ENCODE measurements around the gene STK33. TPM values are rescaled to one million over a fixed set of nuclear protein-coding genes. Genes with fewer than 3 reads are reported as not detected.

The STK33 gene
- total RNA-seq, 1 experiment from 2014 or later, result 6.6 TPM

DNA sequence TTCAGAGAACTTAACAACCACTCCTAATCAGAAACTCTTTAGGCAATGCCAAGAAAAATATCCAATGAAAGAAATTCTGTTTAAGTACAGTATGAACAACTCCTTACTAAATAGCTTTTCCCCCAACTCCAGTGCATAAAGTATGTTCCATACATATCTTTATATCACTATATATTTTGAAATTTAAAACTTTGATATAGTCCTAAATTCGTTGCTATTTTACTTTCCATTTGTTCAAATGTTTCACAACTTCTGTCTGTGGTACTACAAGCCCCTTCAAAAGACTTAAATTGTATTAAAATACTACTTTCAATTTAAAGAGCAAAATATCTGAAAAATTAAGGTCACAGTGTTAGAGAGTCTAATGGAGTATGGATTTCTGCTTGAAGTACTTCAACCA lies 52.6 kb downstream of the STK33 start:
- no peak overlapping the region for H3K27ac ChIP-seq
- no peaks in the 10 kb centered on the region; the same call in 1 of the 2 replicates for H3K9me3 ChIP-seq (replicated peaks)
- no peaks in the 10 kb centered on the region for H3K36me3 ChIP-seq
- no peaks in the 10 kb centered on the region for H3K4me1 ChIP-seq
- no peak overlapping the region for H3K4me3 ChIP-seq
- H3K27me3 ChIP-seq, result no peaks in the 10 kb centered on the region
- DNase-seq, result no peak

DNA sequence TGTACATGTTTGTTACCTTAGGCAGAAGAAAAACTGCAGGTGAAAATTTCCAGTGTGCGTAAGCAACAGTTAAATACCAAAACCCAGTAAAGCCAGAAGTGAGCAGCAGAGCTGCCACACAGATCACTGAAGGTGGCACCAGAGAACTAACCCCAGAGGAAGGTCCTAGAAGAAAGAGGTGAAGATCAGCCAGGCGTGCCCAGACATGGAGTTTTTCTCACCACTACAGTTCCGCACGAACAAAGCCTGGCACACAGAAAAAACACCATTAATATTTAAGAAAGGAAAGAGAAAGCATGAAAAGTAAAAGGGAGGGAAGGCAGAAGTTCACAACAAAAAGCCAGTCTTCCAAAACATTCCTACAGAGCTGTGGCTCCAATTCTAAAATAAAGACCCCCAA lies 60.7 kb downstream of the STK33 start:
- DNase-seq, result peak in 1 of 2 experiments; percentile 4
- Histone ChIP-seq H3K4me3 (no peak overlapping the region), H3K27me3 (no peaks in the 10 kb centered on the region), H3K4me1 (peaks cover 28% of the 10 kb centered on the region), H3K36me3 (no peaks in the 10 kb centered on the region), H3K9me3 (replicated peaks) (no peaks in the 10 kb centered on the region), H3K27ac (no peak overlapping the region)

DNA sequence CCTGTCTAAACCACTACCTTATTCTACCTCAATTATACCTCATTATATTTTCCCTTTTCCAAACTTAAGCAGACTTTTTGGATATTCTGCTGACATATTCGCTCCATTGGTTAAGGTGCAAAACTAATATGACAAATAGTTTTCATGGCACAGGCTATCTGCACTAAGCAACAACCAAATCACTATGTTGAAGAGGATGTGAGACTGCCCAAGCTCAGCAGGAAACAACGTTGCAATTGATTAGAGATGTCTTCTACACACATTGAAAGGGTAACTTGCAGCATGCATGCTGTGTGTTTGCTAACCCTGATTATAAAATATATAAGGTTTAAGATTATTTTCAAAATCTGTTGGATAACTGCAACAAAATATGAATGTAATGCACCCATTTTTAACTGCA lies 61.6 kb downstream of the STK33 start:
- H3K4me1 ChIP-seq, result peaks cover 28% of the 10 kb centered on the region
- no peak overlapping the region for H3K4me3 ChIP-seq
- no peak overlapping the region; the same call in 1 of the 2 replicates for H3K27ac ChIP-seq
- no peaks in the 10 kb centered on the region for H3K36me3 ChIP-seq
- no peak for DNase-seq
- no peaks in the 10 kb centered on the region for H3K27me3 ChIP-seq
- no peaks in the 10 kb centered on the region for H3K9me3 ChIP-seq (replicated peaks)

DNA sequence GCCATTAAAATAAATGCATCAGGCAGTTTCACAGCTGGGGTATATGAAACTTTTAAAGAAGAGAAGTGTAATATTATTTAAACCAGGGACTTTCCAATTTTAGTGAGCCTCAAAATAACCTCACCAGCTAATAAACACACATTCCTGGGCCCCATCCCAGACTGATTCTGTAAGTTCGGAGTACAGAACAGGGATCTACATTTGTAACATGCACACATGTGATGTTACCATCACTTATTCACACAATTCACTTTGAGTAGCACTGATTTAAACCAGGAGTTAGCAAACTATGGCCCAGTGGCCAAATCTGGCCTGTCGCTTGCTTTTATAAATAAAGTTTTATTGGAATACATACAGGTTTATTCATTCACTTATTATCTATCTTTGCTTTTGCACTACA lies 62.0 kb downstream of the STK33 start:
- Histone ChIP-seq H3K9me3 (replicated peaks) (no peaks in the 10 kb centered on the region), H3K4me1 (peaks cover 28% of the 10 kb centered on the region)

DNA sequence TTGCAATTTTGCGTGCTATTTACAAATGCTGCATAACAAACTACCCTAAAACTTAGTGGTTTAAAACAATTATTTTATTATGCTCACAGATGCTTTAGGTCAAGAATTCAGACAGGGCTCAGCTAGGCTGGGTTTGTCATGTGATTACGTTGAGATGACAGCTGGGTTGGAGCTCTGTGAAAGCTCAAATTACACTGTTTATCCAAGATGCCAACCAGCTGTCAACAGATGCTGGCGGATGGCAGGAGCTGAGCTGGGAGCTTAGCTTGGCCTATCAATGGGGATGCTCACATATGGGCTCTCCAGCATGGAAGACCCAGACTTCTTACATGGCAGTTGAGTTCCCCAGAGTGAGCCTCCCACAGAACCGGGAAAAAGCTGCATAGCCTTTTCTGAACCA lies 62.7 kb downstream of the STK33 start:
- DNase-seq, result peak; percentile 93 to 96

More for the DNA sequence above, 62.0 kb downstream of the STK33 start:
- no peaks in the 10 kb centered on the region for H3K27me3 ChIP-seq
- H3K4me3 ChIP-seq, result no peak overlapping the region
- H3K36me3 ChIP-seq, result no peaks in the 10 kb centered on the region
- no peak for DNase-seq
- H3K27ac ChIP-seq, result peak overlapping the region; percentile 85

DNA sequence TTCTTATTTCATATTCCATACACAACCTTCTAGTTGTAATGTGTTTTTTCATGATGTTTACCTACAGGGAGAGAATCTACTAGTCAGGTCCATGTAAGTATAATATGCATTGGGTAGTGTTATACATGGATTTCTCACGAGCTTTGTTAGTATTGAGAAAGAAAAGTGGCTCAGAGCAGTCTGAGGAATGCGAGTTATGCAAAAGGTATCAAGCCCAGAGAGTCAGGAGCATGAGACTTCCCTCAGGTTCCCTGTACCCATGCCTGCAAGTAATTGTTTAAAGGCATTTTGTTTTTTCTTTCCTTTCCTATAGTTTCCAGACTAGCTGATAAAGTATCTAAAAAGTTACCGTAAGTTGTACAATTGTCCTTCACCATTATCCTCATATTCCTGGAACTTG lies 66.1 kb downstream of the STK33 start:
- H3K27me3 ChIP-seq, result no peaks in the 10 kb centered on the region
- peaks cover 28% of the 10 kb centered on the region for H3K4me1 ChIP-seq
- H3K36me3 ChIP-seq, result no peaks in the 10 kb centered on the region; the same call in 1 of the 2 replicates
- H3K4me3 ChIP-seq, result no peak overlapping the region
- H3K9me3 ChIP-seq (replicated peaks), result no peaks in the 10 kb centered on the region
- no peak overlapping the region for H3K27ac ChIP-seq
- DNase-seq, result no peak

More for the DNA sequence above, 62.7 kb downstream of the STK33 start:
- H3K4me3 ChIP-seq, result peak overlapping the region; percentile 23
- H3K27me3 ChIP-seq, result no peaks in the 10 kb centered on the region
- peak overlapping the region; percentile 85 for H3K27ac ChIP-seq
- no peaks in the 10 kb centered on the region for H3K9me3 ChIP-seq (replicated peaks)
- H3K36me3 ChIP-seq, result no peaks in the 10 kb centered on the region
- H3K4me1 ChIP-seq, result peaks cover 28% of the 10 kb centered on the region

DNA sequence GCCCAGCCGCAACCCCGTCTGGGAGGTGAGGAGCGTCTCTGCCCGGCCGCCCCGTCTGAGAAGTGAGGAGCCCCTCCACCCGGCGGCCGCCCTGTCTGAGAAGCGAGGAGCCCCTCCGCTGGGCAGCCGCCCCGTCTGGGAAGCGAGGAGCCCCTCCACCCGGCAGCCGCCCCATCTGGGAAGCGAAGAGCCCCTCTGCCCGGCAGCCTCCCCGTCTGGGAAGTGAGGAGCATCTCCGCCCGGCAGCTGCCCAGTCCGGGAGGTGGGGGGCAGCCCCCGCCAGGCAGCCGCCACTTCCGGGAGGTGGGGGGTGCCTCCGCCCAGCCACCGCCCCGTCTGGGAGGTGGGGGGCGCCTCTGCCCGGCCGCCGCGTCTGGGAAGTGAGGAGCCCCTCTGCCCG lies 70.6 kb downstream of the STK33 start:
- Histone ChIP-seq H3K4me3 (no peak overlapping the region), H3K27ac (no peak overlapping the region), H3K9me3 (replicated peaks) (peaks cover 5% of the 10 kb centered on the region; the same call in 1 of the 2 replicates), H3K36me3 (no peaks in the 10 kb centered on the region; the same call in 1 of the 2 replicates), H3K4me1 (no peaks in the 10 kb centered on the region), H3K27me3 (no peaks in the 10 kb centered on the region)
- no peak for DNase-seq

DNA sequence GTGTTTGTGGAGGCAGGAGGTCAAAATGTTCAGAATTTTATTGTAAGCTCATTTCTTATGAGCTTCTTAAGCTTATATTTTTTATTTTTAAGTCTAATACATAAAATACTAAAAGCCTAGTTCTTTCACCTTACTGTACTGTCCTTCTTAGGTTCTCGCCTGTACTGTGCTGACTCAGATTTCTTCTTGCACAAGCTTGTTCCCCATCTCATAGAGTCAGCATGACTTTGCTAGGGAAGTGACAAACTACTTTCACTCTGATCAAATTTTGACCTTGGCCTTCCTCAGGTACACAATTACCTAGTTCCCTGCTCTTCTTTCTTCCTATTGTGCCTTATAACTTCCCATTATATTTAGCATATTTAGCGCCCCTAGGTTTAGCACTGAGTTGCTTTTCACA lies 81.5 kb downstream of the STK33 start:
- Histone ChIP-seq H3K4me1 (no peaks in the 10 kb centered on the region), H3K36me3 (no peaks in the 10 kb centered on the region), H3K27me3 (no peaks in the 10 kb centered on the region), H3K27ac (no peak overlapping the region), H3K9me3 (replicated peaks) (no peaks in the 10 kb centered on the region; the same call in 1 of the 2 replicates), H3K4me3 (no peak overlapping the region)
- no peak for DNase-seq

DNA sequence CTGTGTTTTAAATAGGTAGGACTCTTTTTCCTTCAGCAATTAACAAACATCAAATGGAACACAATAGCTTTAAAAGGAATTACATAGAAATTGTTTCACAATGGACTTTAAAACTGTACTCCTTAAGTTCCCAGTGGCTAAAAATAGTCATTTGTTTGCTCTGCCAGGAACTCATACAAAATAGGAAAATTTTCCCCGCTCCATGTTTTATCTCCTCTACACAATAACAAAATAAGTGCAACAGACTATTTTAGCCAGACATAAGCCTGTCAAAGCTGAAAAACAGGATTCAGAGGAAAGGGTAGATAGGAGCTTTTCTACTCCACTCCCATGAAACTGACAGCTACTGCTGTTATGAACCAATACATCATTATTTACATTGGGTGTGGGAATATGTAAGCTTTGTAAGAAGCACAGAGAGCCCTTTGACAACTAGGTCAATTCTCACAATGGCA lies 90.1 kb downstream of the STK33 start:
- Histone ChIP-seq H3K36me3 (no peaks in the 10 kb centered on the region), H3K27me3 (no peaks in the 10 kb centered on the region), H3K27ac (no peak overlapping the region), H3K4me3 (no peak overlapping the region), H3K4me1 (peaks cover 2% of the 10 kb centered on the region; the same call in 1 of the 2 replicates), H3K9me3 (replicated peaks) (no peaks in the 10 kb centered on the region; the same call in 1 of the 2 replicates)
- DNase-seq, result peak in 1 of 2 experiments; percentile 8

DNA sequence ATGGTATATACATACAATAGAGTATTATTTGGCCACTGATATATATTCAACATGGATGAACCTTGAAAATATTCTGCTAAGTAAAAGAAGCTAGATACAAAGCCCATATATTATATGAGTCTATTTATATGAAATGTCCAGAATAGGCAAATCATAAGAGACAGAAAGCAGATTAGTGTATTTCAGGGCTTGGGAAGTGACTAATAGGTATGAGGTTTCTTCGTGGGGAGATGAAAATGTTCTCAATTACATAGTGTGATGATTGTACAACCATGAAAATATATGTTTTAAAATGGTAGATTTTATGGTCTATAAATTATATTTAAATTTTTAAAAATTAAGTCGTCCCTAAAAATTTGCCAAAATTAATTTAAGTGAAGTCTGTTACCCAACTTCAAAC lies 92.2 kb downstream of the STK33 start:
- no peak overlapping the region for H3K27ac ChIP-seq

DNA sequence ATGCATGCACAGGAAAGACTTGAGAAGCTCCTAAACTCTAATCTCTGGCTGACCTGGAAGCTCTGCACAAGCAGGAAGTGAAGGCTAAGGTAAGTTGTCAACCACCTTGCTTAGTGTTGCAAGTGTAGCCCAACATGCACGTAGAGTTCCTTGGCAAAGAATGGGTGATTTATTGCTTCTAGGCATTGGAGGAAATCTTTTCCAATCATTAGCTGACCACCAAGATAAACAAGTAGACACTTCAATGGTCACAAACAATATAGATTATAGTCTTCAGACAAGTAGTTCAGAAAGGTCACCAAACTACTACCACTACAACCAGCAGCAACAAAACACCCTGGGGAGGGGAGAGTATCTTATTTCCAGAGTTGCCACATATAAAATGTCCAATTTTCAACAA lies 105.6 kb downstream of the STK33 start:
- H3K9me3 ChIP-seq (replicated peaks), result peaks cover 4% of the 10 kb centered on the region; the same call in 1 of the 2 replicates
- DNase-seq, result no peak
- no peaks in the 10 kb centered on the region for H3K27me3 ChIP-seq
- H3K4me3 ChIP-seq, result no peak overlapping the region
- no peaks in the 10 kb centered on the region for H3K36me3 ChIP-seq
- H3K27ac ChIP-seq, result no peak overlapping the region
- no peaks in the 10 kb centered on the region for H3K4me1 ChIP-seq

More for the DNA sequence above, 92.2 kb downstream of the STK33 start:
- no peaks in the 10 kb centered on the region for H3K36me3 ChIP-seq
- DNase-seq, result no peak
- H3K27me3 ChIP-seq, result no peaks in the 10 kb centered on the region
- peaks cover 2% of the 10 kb centered on the region; the same call in 1 of the 2 replicates for H3K4me1 ChIP-seq
- no peaks in the 10 kb centered on the region; the same call in 1 of the 2 replicates for H3K9me3 ChIP-seq (replicated peaks)
- no peak overlapping the region for H3K4me3 ChIP-seq

DNA sequence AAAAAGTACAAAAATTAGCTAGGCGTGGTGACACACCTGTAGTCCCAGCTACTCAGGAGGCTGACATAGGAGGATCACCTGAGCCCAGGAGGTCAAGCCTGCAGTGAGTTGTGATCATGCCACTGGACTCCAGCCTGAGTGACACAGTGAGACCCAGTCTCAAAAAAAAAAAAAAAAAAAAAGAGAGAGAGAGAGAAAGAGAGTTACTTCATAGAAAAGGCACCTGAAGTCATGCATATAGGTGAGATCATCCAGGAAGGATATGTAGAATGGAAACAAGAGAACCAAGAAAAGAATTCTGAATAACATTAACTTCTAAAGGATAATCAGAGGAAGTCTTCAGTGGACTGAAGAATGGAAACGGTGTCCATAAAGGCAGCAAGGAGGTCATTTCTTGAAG lies 106.8 kb downstream of the STK33 start:
- no peak for DNase-seq
- Histone ChIP-seq H3K4me1 (no peaks in the 10 kb centered on the region), H3K36me3 (no peaks in the 10 kb centered on the region), H3K4me3 (no peak overlapping the region), H3K9me3 (replicated peaks) (peaks cover 4% of the 10 kb centered on the region; the same call in 1 of the 2 replicates), H3K27ac (no peak overlapping the region), H3K27me3 (no peaks in the 10 kb centered on the region)

DNA sequence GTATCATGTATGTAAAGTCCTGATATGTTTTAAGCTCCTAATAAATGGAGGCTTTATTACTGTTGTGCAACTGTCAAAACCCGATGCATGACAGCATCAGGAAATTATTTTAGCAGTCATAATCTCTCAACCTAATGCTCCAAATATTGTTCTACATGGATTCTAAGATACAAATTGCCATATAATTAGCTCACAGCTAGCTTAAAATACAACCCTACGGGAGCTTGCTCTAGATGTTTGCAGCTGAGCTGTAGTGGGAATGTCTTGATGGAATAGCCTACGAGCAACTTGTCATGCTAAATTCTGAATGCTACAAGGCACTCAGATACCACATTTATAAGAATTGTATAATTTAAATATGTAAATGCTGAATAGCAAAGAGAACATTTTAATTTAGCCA lies 109.8 kb downstream of the STK33 start:
- H3K27me3 ChIP-seq, result no peaks in the 10 kb centered on the region
- no peaks in the 10 kb centered on the region for H3K4me1 ChIP-seq
- no peaks in the 10 kb centered on the region for H3K9me3 ChIP-seq (replicated peaks)
- no peaks in the 10 kb centered on the region for H3K36me3 ChIP-seq
- no peak overlapping the region for H3K27ac ChIP-seq
- H3K4me3 ChIP-seq, result no peak overlapping the region
- no peak for DNase-seq

DNA sequence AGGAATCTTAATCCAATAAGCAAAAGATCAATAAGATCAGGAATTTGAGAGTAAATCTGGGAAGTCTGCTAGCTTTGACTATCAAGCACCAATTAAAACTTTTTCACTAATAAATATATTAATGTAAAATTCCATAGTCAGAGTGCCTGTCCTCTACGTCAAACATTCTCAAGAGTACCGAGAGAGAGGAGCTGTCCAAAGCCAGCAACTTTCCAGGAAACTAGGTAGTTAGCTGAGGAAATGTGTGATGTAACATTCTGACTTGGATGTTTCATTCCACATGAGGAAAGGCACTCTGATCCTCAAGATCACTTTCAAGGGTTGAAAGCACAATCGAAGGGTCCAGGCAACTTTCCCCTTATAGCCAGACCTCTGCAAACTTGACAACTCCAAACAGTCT lies 113.2 kb downstream of the STK33 start:
- Histone ChIP-seq H3K27ac (no peak overlapping the region), H3K27me3 (no peaks in the 10 kb centered on the region), H3K36me3 (no peaks in the 10 kb centered on the region), H3K9me3 (replicated peaks) (no peaks in the 10 kb centered on the region), H3K4me1 (no peaks in the 10 kb centered on the region), H3K4me3 (no peak overlapping the region)
- no peak for DNase-seq

DNA sequence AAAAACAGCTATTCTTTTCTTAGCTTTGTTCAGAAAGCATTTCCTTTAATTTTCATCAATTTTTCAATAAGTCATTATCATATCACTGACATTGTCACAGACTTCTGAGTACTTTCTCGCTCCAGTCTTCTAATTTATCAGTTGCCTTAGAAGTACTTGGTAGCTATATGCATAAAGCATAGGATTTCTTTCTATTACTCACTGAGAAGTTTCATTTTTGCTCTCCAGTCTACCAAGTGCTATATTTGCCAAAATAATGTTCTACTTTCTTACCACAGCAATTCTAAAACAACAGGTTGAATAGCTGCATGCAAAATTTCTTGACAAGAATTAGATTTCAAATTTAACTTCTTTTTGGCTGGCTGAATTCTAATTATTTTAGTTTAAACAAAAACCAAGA lies 116.3 kb downstream of the STK33 start:
- no peaks in the 10 kb centered on the region for H3K27me3 ChIP-seq
- H3K4me1 ChIP-seq, result no peaks in the 10 kb centered on the region
- no peak overlapping the region for H3K4me3 ChIP-seq
- H3K9me3 ChIP-seq (replicated peaks), result no peaks in the 10 kb centered on the region
- DNase-seq, result no peak
- H3K36me3 ChIP-seq, result no peaks in the 10 kb centered on the region
- H3K27ac ChIP-seq, result no peak overlapping the region

DNA sequence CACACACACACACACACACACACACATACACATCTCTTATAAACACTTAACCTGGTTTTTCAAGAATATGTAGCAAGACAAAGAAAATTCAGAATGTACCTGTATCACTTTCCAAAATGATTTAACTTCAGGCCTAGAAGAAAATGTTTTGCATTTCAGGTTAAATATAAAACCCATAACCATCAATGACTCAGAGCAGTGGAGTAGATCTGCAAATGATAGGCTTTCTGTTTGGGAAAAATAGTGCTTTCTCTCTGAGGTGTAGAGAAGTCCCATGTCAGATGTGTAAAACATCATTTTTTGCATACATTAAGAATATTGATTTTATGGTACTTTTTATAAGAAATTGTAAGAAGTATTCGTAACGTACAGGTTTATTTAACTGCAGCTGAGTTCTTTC lies 116.9 kb downstream of the STK33 start:
- no peaks in the 10 kb centered on the region for H3K36me3 ChIP-seq
- no peaks in the 10 kb centered on the region for H3K27me3 ChIP-seq
- H3K27ac ChIP-seq, result no peak overlapping the region
- no peak overlapping the region for H3K4me3 ChIP-seq
- no peak for DNase-seq
- no peaks in the 10 kb centered on the region for H3K9me3 ChIP-seq (replicated peaks)
- H3K4me1 ChIP-seq, result no peaks in the 10 kb centered on the region

Measured in SJCRH30 (cell line).